Measurements from ENCODE around the gene NOL11.
"Not testable (repeated sequence)": the region's sequence is repeated elsewhere in the genome, so short reads cannot be mapped to it uniquely, and the experiment has no call there.

The NOL11 gene

GRCh38 chr17:67685351-67685750, 32.4 kb upstream of the NOL11 start:
- Histone ChIP-seq H3K27ac (ENCODE audit: low read length) (no peak overlapping the region), H3K9ac (ENCODE audit: low read length in 2 of 2) (no peak overlapping the region), H3K9me3 (ENCODE audit: control insufficient read depth in 2 of 2, low read length in 2 of 2) (no peaks in the 10 kb centered on the region), H3K36me3 (ENCODE audit: control insufficient read depth in 2 of 2, insufficient read depth in 2 of 2, low read length in 2 of 2) (no peaks in the 10 kb centered on the region), H3K4me3 (ENCODE audit: low read length in 2 of 2) (no peak overlapping the region), H3K27me3 (ENCODE audit: control insufficient read depth in 1 of 2, insufficient read depth in 2 of 2, low read length in 2 of 2) (no peaks in the 10 kb centered on the region), H3K4me1 (ENCODE audit: control insufficient read depth, insufficient read depth, low read length) (no peaks in the 10 kb centered on the region)

- Histone ChIP-seq H3K9ac (ENCODE audit: low read length in 2 of 2) (no peak overlapping the region), H3K9me3 (ENCODE audit: control insufficient read depth in 2 of 2, low read length in 2 of 2) (no peaks in the 10 kb centered on the region), H3K4me1 (ENCODE audit: control insufficient read depth, insufficient read depth, low read length) (no peaks in the 10 kb centered on the region), H3K4me3 (ENCODE audit: low read length in 2 of 2) (no peak overlapping the region), H3K36me3 (ENCODE audit: control insufficient read depth in 2 of 2, insufficient read depth in 2 of 2, low read length in 2 of 2) (no peaks in the 10 kb centered on the region), H3K27ac (ENCODE audit: low read length) (no peak overlapping the region), H3K27me3 (ENCODE audit: control insufficient read depth in 1 of 2, insufficient read depth in 2 of 2, low read length in 2 of 2) (no peaks in the 10 kb centered on the region)
Observed at GRCh38 chr17:67686241-67686640, 31.5 kb upstream of the NOL11 start.

- Histone ChIP-seq H3K36me3 (ENCODE audit: control insufficient read depth in 2 of 2, insufficient read depth in 2 of 2, low read length in 2 of 2) (no peaks in the 10 kb centered on the region), H3K9ac (ENCODE audit: low read length in 2 of 2) (no peak overlapping the region), H3K4me1 (ENCODE audit: control insufficient read depth, insufficient read depth, low read length) (no peaks in the 10 kb centered on the region), H3K27ac (ENCODE audit: low read length) (no peak overlapping the region), H3K27me3 (ENCODE audit: control insufficient read depth in 1 of 2, insufficient read depth in 2 of 2, low read length in 2 of 2) (no peaks in the 10 kb centered on the region), H3K9me3 (ENCODE audit: control insufficient read depth in 2 of 2, low read length in 2 of 2) (no peaks in the 10 kb centered on the region), H3K4me3 (ENCODE audit: low read length in 2 of 2) (no peak overlapping the region)
Observed at GRCh38 chr17:67687511-67687910, 30.2 kb upstream of the NOL11 start.

- H3K9ac ChIP-seq (ENCODE audit: low read length in 2 of 2): no peak overlapping the region
- H3K36me3 ChIP-seq (ENCODE audit: control insufficient read depth in 2 of 2, insufficient read depth in 2 of 2, low read length in 2 of 2): no peaks in the 10 kb centered on the region
- no peaks in the 10 kb centered on the region for H3K4me1 ChIP-seq (ENCODE audit: control insufficient read depth, insufficient read depth, low read length)
- H3K4me3 ChIP-seq (ENCODE audit: low read length in 2 of 2): no peak overlapping the region
- no peaks in the 10 kb centered on the region for H3K27me3 ChIP-seq (ENCODE audit: control insufficient read depth in 1 of 2, insufficient read depth in 2 of 2, low read length in 2 of 2)
- no peak overlapping the region for H3K27ac ChIP-seq (ENCODE audit: low read length)
- H3K9me3 ChIP-seq (ENCODE audit: control insufficient read depth in 2 of 2, low read length in 2 of 2): no peaks in the 10 kb centered on the region
Observed at GRCh38 chr17:67689534-67690177, 28.1 kb upstream of the NOL11 start.

- Histone ChIP-seq H3K27ac (ENCODE audit: low read length) (no peak overlapping the region), H3K9ac (ENCODE audit: low read length in 2 of 2) (no peak overlapping the region), H3K27me3 (ENCODE audit: control insufficient read depth in 1 of 2, insufficient read depth in 2 of 2, low read length in 2 of 2) (no peaks in the 10 kb centered on the region), H3K4me3 (ENCODE audit: low read length in 2 of 2) (no peak overlapping the region), H3K4me1 (ENCODE audit: control insufficient read depth, insufficient read depth, low read length) (no peaks in the 10 kb centered on the region), H3K9me3 (ENCODE audit: control insufficient read depth in 2 of 2, low read length in 2 of 2) (no peaks in the 10 kb centered on the region), H3K36me3 (ENCODE audit: control insufficient read depth in 2 of 2, insufficient read depth in 2 of 2, low read length in 2 of 2) (no peaks in the 10 kb centered on the region)
Observed at GRCh38 chr17:67693811-67694210, 23.9 kb upstream of the NOL11 start.

GRCh38 chr17:67696347-67696746, 21.4 kb upstream of the NOL11 start:
- Histone ChIP-seq H3K27me3 (ENCODE audit: control insufficient read depth in 1 of 2, insufficient read depth in 2 of 2, low read length in 2 of 2) (no peaks in the 10 kb centered on the region), H3K4me1 (ENCODE audit: control insufficient read depth, insufficient read depth, low read length) (no peaks in the 10 kb centered on the region), H3K9me3 (ENCODE audit: control insufficient read depth in 2 of 2, low read length in 2 of 2) (no peaks in the 10 kb centered on the region), H3K4me3 (ENCODE audit: low read length in 2 of 2) (no peak overlapping the region), H3K36me3 (ENCODE audit: control insufficient read depth in 2 of 2, insufficient read depth in 2 of 2, low read length in 2 of 2) (no peaks in the 10 kb centered on the region), H3K27ac (ENCODE audit: low read length) (no peak overlapping the region), H3K9ac (ENCODE audit: low read length in 2 of 2) (no peak overlapping the region)

- Histone ChIP-seq H3K4me1 (ENCODE audit: control insufficient read depth, insufficient read depth, low read length) (no peaks in the 10 kb centered on the region), H3K27ac (ENCODE audit: low read length) (no peak overlapping the region), H3K9ac (ENCODE audit: low read length in 2 of 2) (no peak overlapping the region), H3K9me3 (ENCODE audit: control insufficient read depth in 2 of 2, low read length in 2 of 2) (no peaks in the 10 kb centered on the region), H3K36me3 (ENCODE audit: control insufficient read depth in 2 of 2, insufficient read depth in 2 of 2, low read length in 2 of 2) (no peaks in the 10 kb centered on the region), H3K27me3 (ENCODE audit: control insufficient read depth in 1 of 2, insufficient read depth in 2 of 2, low read length in 2 of 2) (no peaks in the 10 kb centered on the region), H3K4me3 (ENCODE audit: low read length in 2 of 2) (no peak overlapping the region)
Observed at GRCh38 chr17:67696853-67697498, 20.8 kb upstream of the NOL11 start.

GRCh38 chr17:67700037-67700724, 17.6 kb upstream of the NOL11 start:
- Histone ChIP-seq H3K4me1 (ENCODE audit: control insufficient read depth, insufficient read depth, low read length) (no peaks in the 10 kb centered on the region), H3K4me3 (ENCODE audit: low read length in 2 of 2) (no peak overlapping the region), H3K27ac (ENCODE audit: low read length) (no peak overlapping the region), H3K36me3 (ENCODE audit: control insufficient read depth in 2 of 2, insufficient read depth in 2 of 2, low read length in 2 of 2) (no peaks in the 10 kb centered on the region), H3K9me3 (ENCODE audit: control insufficient read depth in 2 of 2, low read length in 2 of 2) (no peaks in the 10 kb centered on the region), H3K9ac (ENCODE audit: low read length in 2 of 2) (no peak overlapping the region), H3K27me3 (ENCODE audit: control insufficient read depth in 1 of 2, insufficient read depth in 2 of 2, low read length in 2 of 2) (no peaks in the 10 kb centered on the region)

GRCh38 chr17:67700725-67701119, 17.0 kb upstream of the NOL11 start:
- no peaks in the 10 kb centered on the region for H3K4me1 ChIP-seq (ENCODE audit: control insufficient read depth, insufficient read depth, low read length)
- H3K27ac ChIP-seq (ENCODE audit: low read length): no peak overlapping the region
- H3K27me3 ChIP-seq (ENCODE audit: control insufficient read depth in 1 of 2, insufficient read depth in 2 of 2, low read length in 2 of 2): no peaks in the 10 kb centered on the region
- H3K36me3 ChIP-seq (ENCODE audit: control insufficient read depth in 2 of 2, insufficient read depth in 2 of 2, low read length in 2 of 2): no peaks in the 10 kb centered on the region
- no peaks in the 10 kb centered on the region for H3K9me3 ChIP-seq (ENCODE audit: control insufficient read depth in 2 of 2, low read length in 2 of 2)
- H3K9ac ChIP-seq (ENCODE audit: low read length in 2 of 2): no peak overlapping the region
- no peak overlapping the region for H3K4me3 ChIP-seq (ENCODE audit: low read length in 2 of 2)

- H3K27me3 ChIP-seq (ENCODE audit: control insufficient read depth in 1 of 2, insufficient read depth in 2 of 2, low read length in 2 of 2); H3K4me1 ChIP-seq (ENCODE audit: control insufficient read depth, insufficient read depth, low read length); H3K27ac ChIP-seq (ENCODE audit: low read length); H3K9me3 ChIP-seq (ENCODE audit: control insufficient read depth in 2 of 2, low read length in 2 of 2); H3K4me3 ChIP-seq (ENCODE audit: low read length in 2 of 2); H3K36me3 ChIP-seq (ENCODE audit: control insufficient read depth in 2 of 2, insufficient read depth in 2 of 2, low read length in 2 of 2); H3K9ac ChIP-seq (ENCODE audit: low read length in 2 of 2): not testable (repeated sequence)
Observed at GRCh38 chr17:67702861-67703260, 14.9 kb upstream of the NOL11 start.

- H3K27ac ChIP-seq (ENCODE audit: low read length): no peak overlapping the region
- peaks cover 0 to 2% of the 10 kb centered on the region in 2 donors for H3K27me3 ChIP-seq (ENCODE audit: control insufficient read depth in 1 of 2, insufficient read depth in 2 of 2, low read length in 2 of 2)
- no peak overlapping the region for H3K4me3 ChIP-seq (ENCODE audit: low read length in 2 of 2)
Observed at GRCh38 chr17:67707442-67707841, 10.3 kb upstream of the NOL11 start.

More at GRCh38 chr17:67707442-67707841, 10.3 kb upstream of the NOL11 start:
- Histone ChIP-seq H3K36me3 (ENCODE audit: control insufficient read depth in 2 of 2, insufficient read depth in 2 of 2, low read length in 2 of 2) (no peaks in the 10 kb centered on the region), H3K9me3 (ENCODE audit: control insufficient read depth in 2 of 2, low read length in 2 of 2) (no peaks in the 10 kb centered on the region), H3K4me1 (ENCODE audit: control insufficient read depth, insufficient read depth, low read length) (no peaks in the 10 kb centered on the region), H3K9ac (ENCODE audit: low read length in 2 of 2) (no peak overlapping the region)

Measured in stomach smooth muscle (tissue), 2 donors.